ENCODE measurements around the gene SGCA. TPM values are rescaled to one million over a fixed set of nuclear protein-coding genes. Genes with fewer than 3 reads are reported as not detected.

SGCA gene
- total and polyA plus RNA-seq, 9 of the 15 experiments (the other 6 are each of a cell fraction or from before 2014, with no cell fraction given), result not detected

DNA sequence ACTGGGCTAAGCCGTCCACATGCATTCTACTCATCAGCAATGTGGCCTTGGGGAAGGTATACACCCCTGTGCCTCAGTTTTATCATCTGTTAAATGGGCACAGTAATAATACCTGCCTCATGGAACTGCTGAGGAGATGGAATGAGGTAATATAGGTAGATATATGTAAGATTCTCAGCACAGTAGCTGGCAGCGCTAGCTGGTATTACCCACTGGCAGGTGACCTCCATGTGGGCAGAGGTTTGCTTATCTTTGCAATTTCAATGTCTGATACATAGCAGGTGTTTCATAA lies 1.2 kb upstream of the SGCA start (continued):
- TF ChIP-seq ATF7 (IDR thresholded peaks at IDR 0.05), result no peak
- TF ChIP-seq MTA1 (IDR thresholded peaks at IDR 0.05; ENCODE audit: borderline replicate concordance), result no peak
- TF ChIP-seq NCOA1 (IDR thresholded peaks at IDR 0.05; ENCODE audit: low read depth), result no peak
- peak; percentile 85 for TF ChIP-seq RBM25 (IDR thresholded peaks at IDR 0.05; ENCODE audit: low read depth, low read length, severe bottlenecking)
- TF ChIP-seq, protein P1, sequence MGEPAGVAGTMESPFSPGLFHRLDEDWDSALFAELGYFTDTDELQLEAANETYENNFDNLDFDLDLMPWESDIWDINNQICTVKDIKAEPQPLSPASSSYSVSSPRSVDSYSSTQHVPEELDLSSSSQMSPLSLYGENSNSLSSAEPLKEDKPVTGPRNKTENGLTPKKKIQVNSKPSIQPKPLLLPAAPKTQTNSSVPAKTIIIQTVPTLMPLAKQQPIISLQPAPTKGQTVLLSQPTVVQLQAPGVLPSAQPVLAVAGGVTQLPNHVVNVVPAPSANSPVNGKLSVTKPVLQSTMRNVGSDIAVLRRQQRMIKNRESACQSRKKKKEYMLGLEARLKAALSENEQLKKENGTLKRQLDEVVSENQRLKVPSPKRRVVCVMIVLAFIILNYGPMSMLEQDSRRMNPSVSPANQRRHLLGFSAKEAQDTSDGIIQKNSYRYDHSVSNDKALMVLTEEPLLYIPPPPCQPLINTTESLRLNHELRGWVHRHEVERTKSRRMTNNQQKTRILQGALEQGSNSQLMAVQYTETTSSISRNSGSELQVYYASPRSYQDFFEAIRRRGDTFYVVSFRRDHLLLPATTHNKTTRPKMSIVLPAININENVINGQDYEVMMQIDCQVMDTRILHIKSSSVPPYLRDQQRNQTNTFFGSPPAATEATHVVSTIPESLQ (CRISPR knock-in tag; IDR thresholded peaks at IDR 0.05), result no peak
- no peak for TF ChIP-seq BRCA1 (IDR thresholded peaks at IDR 0.05)
- TF ChIP-seq BRCA1 (CRISPR knock-in tag; IDR thresholded peaks at IDR 0.05), result no peak
- TF ChIP-seq CREM (IDR thresholded peaks at IDR 0.05; ENCODE audit: low read depth), result no peak
- TF ChIP-seq ELF2 (CRISPR knock-in tag; IDR thresholded peaks at IDR 0.05), result no peak
- peak; percentile 72 to 79 for TF ChIP-seq KDM1A (IDR thresholded peaks at IDR 0.05)
- no peak for TF ChIP-seq POLR2AphosphoS2 (IDR thresholded peaks at IDR 0.05; ENCODE audit: low read length)
- no peak for TF ChIP-seq NONO (IDR thresholded peaks at IDR 0.05; ENCODE audit: low read depth in 2 of 2, low read length in 1 of 2)
- TF ChIP-seq ZNF511 (CRISPR knock-in tag; IDR thresholded peaks at IDR 0.05), result no peak
- TF ChIP-seq ESRRA (IDR thresholded peaks at IDR 0.05; ENCODE audit: borderline replicate concordance, low read depth), result no peak
- no peak for TF ChIP-seq ZNF212 (CRISPR knock-in tag; IDR thresholded peaks at IDR 0.05)
- TF ChIP-seq MXD1 (CRISPR knock-in tag; IDR thresholded peaks at IDR 0.05; ENCODE audit: borderline replicate concordance, poor library complexity, severe bottlenecking), result no peak
- TF ChIP-seq MBD2 (IDR thresholded peaks at IDR 0.05; ENCODE audit: borderline replicate concordance, low read depth), result no peak
- TF ChIP-seq SP1 (CRISPR knock-in tag; IDR thresholded peaks at IDR 0.05), result no peak
- TF ChIP-seq CBX1 (IDR thresholded peaks at IDR 0.05; ENCODE audit: low read depth), result no peak
- TF ChIP-seq ZNF146 (CRISPR knock-in tag; IDR thresholded peaks at IDR 0.05; ENCODE audit: unreplicated experiment), result no peak
- TF ChIP-seq FOXK1 (CRISPR knock-in tag; IDR thresholded peaks at IDR 0.05; ENCODE audit: borderline replicate concordance), result no peak
- no peak for TF ChIP-seq YBX1 (IDR thresholded peaks at IDR 0.05)
- no peak for TF ChIP-seq SRSF9 (IDR thresholded peaks at IDR 0.05; ENCODE audit: borderline replicate concordance, low read depth, low read length)
- TF ChIP-seq, protein P2, sequence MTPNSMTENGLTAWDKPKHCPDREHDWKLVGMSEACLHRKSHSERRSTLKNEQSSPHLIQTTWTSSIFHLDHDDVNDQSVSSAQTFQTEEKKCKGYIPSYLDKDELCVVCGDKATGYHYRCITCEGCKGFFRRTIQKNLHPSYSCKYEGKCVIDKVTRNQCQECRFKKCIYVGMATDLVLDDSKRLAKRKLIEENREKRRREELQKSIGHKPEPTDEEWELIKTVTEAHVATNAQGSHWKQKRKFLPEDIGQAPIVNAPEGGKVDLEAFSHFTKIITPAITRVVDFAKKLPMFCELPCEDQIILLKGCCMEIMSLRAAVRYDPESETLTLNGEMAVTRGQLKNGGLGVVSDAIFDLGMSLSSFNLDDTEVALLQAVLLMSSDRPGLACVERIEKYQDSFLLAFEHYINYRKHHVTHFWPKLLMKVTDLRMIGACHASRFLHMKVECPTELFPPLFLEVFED (CRISPR knock-in tag; conservative IDR thresholded peaks at IDR 0.05), result no peak
- TF ChIP-seq ZKSCAN3 (CRISPR knock-in tag; IDR thresholded peaks at IDR 0.05), result no peak
- TF ChIP-seq HNRNPH1 (optimal IDR thresholded peaks at IDR 0.05; ENCODE audit: low read depth, low read length), result no peak
- peak in 1 of 2 experiments; percentile 53; a peak in 1 of 4 replicates for TF ChIP-seq RCOR1 (IDR thresholded peaks at IDR 0.05; ENCODE audit: borderline replicate concordance in 1 of 2, low read depth in 2 of 2, low read length in 2 of 2)
- no peak for TF ChIP-seq GATA2 (CRISPR knock-in tag; IDR thresholded peaks at IDR 0.05)
- peak; percentile 73; the same call in 1 of the 2 replicates for TF ChIP-seq SMARCA5 (IDR thresholded peaks at IDR 0.05)
- TF ChIP-seq ZNF316 (IDR thresholded peaks at IDR 0.05), result no peak
- TF ChIP-seq CBFB (CRISPR knock-in tag; IDR thresholded peaks at IDR 0.05), result no peak
